Ishikawa (cell line): Measurements from ENCODE around the gene DMXL2.

Experiments used
- CEBPB ChIP-seq: IDR thresholded peaks from 2 replicates; pipeline ENCODE4 v1.6.1; 2012
- CREB1 ChIP-seq: IDR thresholded peaks from 2 replicates; pipeline ENCODE4 v1.6.1; 2012; ENCODE audit warnings: low read depth
- EGR1 ChIP-seq: IDR thresholded peaks from 2 replicates; pipeline ENCODE4 v1.6.1; 2012
- NFIC ChIP-seq: IDR thresholded peaks from 2 replicates; pipeline ENCODE4 v1.6.1; 2012

- TF ChIP-seq CREB1, result no peak
- no peak for TF ChIP-seq EGR1
- TF ChIP-seq NFIC, result no peak
- TF ChIP-seq CEBPB, result no peak
Measured at GRCh38 chr15:51496246-51496645, 126.3 kb downstream of the DMXL2 start.
